Neuronal stem cell (in vitro differentiated cells): ENCODE data around the gene CAD.

Source experiments
- DNase-seq: peaks from one replicate; pipeline ENCODE4 v3.0.0-alpha.2; 2013; ENCODE audit warnings: low spot score
- H2AFZ ChIP-seq: one replicate; pipeline ENCODE4 v1.6.1; 2013; ENCODE audit warnings: mild to moderate bottlenecking, low read length, inconsistent platforms
- H2AK5ac ChIP-seq: 2 replicates; pipeline ENCODE4 v1.6.1; 2013; ENCODE audit warnings: low read depth, mild to moderate bottlenecking, inconsistent platforms, low read length, moderate library complexity, mixed read lengths
- H2BK120ac ChIP-seq: 2 replicates; pipeline ENCODE4 v1.6.1; 2013; ENCODE audit warnings: low read depth, mild to moderate bottlenecking, inconsistent platforms, low read length, moderate library complexity, mixed read lengths
- H2BK12ac ChIP-seq: one replicate; pipeline ENCODE4 v1.6.1; 2013; ENCODE audit warnings: low read length, inconsistent platforms
- H2BK15ac ChIP-seq: 2 replicates; pipeline ENCODE4 v1.6.1; 2013; ENCODE audit warnings: mild to moderate bottlenecking, low read length, inconsistent platforms, mixed read lengths
- H2BK5ac ChIP-seq: one replicate; pipeline ENCODE4 v1.6.1; 2013; ENCODE audit warnings: inconsistent platforms, mild to moderate bottlenecking, low read length, moderate library complexity
- H3K14ac ChIP-seq: one replicate; pipeline ENCODE4 v1.6.1; 2013; ENCODE audit warnings: low read length, inconsistent platforms
- H3K18ac ChIP-seq: 2 replicates; pipeline ENCODE4 v1.6.1; 2013; ENCODE audit warnings: low read length, inconsistent platforms
- H3K23ac ChIP-seq: 2 replicates; pipeline ENCODE4 v1.6.1; 2013; ENCODE audit warnings: low read depth, mild to moderate bottlenecking, mixed read lengths, low read length, inconsistent platforms; ENCODE audit not compliant: poor library complexity
- H3K27ac ChIP-seq: replicated peaks from 3 replicates; pipeline ENCODE4 v1.5.1; 2013; ENCODE audit warnings: low read length, inconsistent platforms
- H3K27me3 ChIP-seq, 3 experiments: 2 replicates each; pipeline ENCODE4 v1.6.1; 2013; ENCODE audit warnings: low read length in 3 of 3, mild to moderate bottlenecking in 2 of 3, inconsistent platforms in 1 of 3, low read depth in 1 of 3, mixed read lengths in 1 of 3, moderate library complexity in 1 of 3; ENCODE audit not compliant: control insufficient read depth in 3 of 3, insufficient read depth in 3 of 3
- H3K36me3 ChIP-seq, 2 donors: replicated peaks in 1 of 2; 2 replicates each; pipeline ENCODE4 v1.6.1; 2013; ENCODE audit warnings: low read length in 2 of 2; ENCODE audit not compliant: control insufficient read depth in 2 of 2, insufficient read depth in 2 of 2
- H3K4ac ChIP-seq: 2 replicates; pipeline ENCODE4 v1.6.1; 2013; ENCODE audit warnings: inconsistent platforms, mild to moderate bottlenecking, low read length, moderate library complexity
- H3K4me1 ChIP-seq, 2 donors: 1 replicate in 1 of 2; 2 replicates in 1 of 2; pipeline ENCODE4 v1.6.1; 2013; ENCODE audit warnings: low read length in 2 of 2, low read depth in 1 of 2; ENCODE audit not compliant: control insufficient read depth in 2 of 2, insufficient read depth in 1 of 2
- H3K4me2 ChIP-seq: one replicate; pipeline ENCODE4 v1.6.1; 2013; ENCODE audit warnings: mild to moderate bottlenecking, low read length, inconsistent platforms; ENCODE audit not compliant: insufficient read depth, poor library complexity, severe bottlenecking
- H3K4me3 ChIP-seq, 2 donors: 2 replicates each; pipeline ENCODE4 v1.5.1; 2013; ENCODE audit warnings: low read length in 2 of 2, mild to moderate bottlenecking in 2 of 2, inconsistent platforms in 1 of 2, moderate library complexity in 1 of 2
- H3K79me1 ChIP-seq: one replicate; pipeline ENCODE4 v1.6.1; 2013; ENCODE audit warnings: low read depth, mild to moderate bottlenecking, inconsistent platforms, low read length, moderate library complexity
- H3K9ac ChIP-seq: one replicate; pipeline ENCODE4 v1.6.1; 2013; ENCODE audit warnings: mild to moderate bottlenecking, low read depth, low read length, inconsistent platforms; ENCODE audit not compliant: poor library complexity
- H3K9me3 ChIP-seq, 2 donors: replicated peaks in 1 of 2; 2 replicates each; pipeline versions ENCODE3 to v1.6.1; 2013; ENCODE audit warnings: low read length in 2 of 2, mild to moderate bottlenecking in 2 of 2, inconsistent platforms in 1 of 2, low read depth in 1 of 2, mixed read lengths in 1 of 2, moderate library complexity in 1 of 2; ENCODE audit not compliant: control insufficient read depth in 2 of 2, insufficient read depth in 1 of 2
- H4K8ac ChIP-seq: one replicate; pipeline ENCODE4 v1.6.1; 2013; ENCODE audit warnings: low read depth, mild to moderate bottlenecking, inconsistent platforms, low read length, moderate library complexity
- H4K91ac ChIP-seq: one replicate; pipeline ENCODE4 v1.6.1; 2013; ENCODE audit warnings: low read length, low read depth, mild to moderate bottlenecking, inconsistent platforms; ENCODE audit not compliant: poor library complexity
- WGBS, 2 donors: extraction: QIAGEN DNeasy Blood & Tissue Kit; methylation state at CpG; one replicate each; pipeline ENCODE4 v1.1.7; 2013; ENCODE audit warnings: missing lambda C conversion rate in 2 of 2, mixed read lengths in 1 of 2; ENCODE audit not compliant: insufficient read length in 2 of 2, insufficient replicate concordance in 1 of 2; ENCODE audit errors: extremely low coverage in 2 of 2; 5-methylcytosine and 5-hydroxymethylcytosine counted together

Gene CAD

DNA sequence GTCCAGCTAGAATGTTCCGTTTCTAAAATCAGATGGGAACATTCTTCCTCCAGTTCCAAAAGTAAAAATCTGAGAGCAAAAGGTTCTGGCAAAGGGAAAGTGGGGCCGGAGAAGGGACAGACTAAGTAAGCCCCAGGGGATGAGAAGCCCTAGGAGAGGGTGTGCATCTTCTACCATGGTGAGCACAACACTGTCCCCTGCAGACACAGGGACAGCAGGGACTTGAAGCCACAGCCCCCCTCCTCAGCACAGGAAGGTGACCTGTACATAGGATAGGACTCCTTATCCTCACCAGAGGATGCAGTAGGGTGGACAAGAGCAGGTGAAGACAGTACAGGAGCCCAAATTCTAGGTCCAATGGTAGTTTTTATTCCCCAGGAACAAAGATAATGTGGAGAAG lies 17.9 kb upstream of the CAD start:
- no peak overlapping the region for H3K27ac ChIP-seq
- no peak overlapping the region for H3K4ac ChIP-seq
- no peaks in the 10 kb centered on the region for H3K27me3 ChIP-seq
- no peak overlapping the region for H4K91ac ChIP-seq
- DNase-seq, result no peak
- H3K79me1 ChIP-seq, result no peaks in the 10 kb centered on the region
- no peak overlapping the region for H2BK12ac ChIP-seq
- no peak overlapping the region for H2BK120ac ChIP-seq
- H3K18ac ChIP-seq, result no peak overlapping the region
- H2AFZ ChIP-seq, result no peak overlapping the region
- H4K8ac ChIP-seq, result no peak overlapping the region
- no peak overlapping the region for H3K9ac ChIP-seq
- no peaks in the 10 kb centered on the region for H3K4me1 ChIP-seq
- H3K9me3 ChIP-seq, result peaks cover 0 to 3% of the 10 kb centered on the region in 2 donors
- no peak overlapping the region for H3K23ac ChIP-seq
- no CpG with 5 or more reads among the region's 2 CpGs for WGBS, 2 donors
- H3K4me3 ChIP-seq, result no peak overlapping the region
- H3K4me2 ChIP-seq, result no peak overlapping the region
- peaks cover 30 to 49% of the 10 kb centered on the region in 2 donors for H3K36me3 ChIP-seq
- no peak overlapping the region for H3K14ac ChIP-seq
- H2AK5ac ChIP-seq, result no peak overlapping the region
- no peak overlapping the region for H2BK15ac ChIP-seq
- H2BK5ac ChIP-seq, result no peak overlapping the region

DNA sequence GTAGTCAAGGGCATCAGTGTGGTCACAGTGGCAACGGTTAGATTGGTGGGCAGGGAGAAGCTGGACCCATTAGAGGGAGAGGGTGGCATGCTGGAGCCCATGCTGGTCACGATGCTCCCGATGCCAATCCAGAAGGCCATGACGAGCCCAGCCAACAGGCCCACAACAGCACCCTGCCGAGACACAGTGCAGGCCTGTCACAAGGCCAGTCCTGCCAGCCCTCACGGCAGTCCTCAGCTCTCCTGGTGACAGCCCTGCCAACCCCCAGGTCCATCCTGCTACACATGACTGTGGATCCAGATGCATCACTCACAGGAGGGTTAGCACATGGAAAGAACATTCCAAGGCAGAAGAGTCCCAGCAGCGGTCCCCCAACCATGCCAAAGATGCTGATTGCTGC lies 15.5 kb upstream of the CAD start:
- no peak overlapping the region for H3K27ac ChIP-seq
- WGBS, 2 donors, result no CpG with 5 or more reads among the region's 7 CpGs
- H3K9ac ChIP-seq, result no peak overlapping the region
- H3K23ac ChIP-seq, result no peak overlapping the region
- no peak overlapping the region for H2AFZ ChIP-seq
- H4K91ac ChIP-seq, result no peak overlapping the region
- no peak for DNase-seq
- H2BK5ac ChIP-seq, result peak overlapping the region; percentile 22
- H3K14ac ChIP-seq, result no peak overlapping the region
- no peak overlapping the region for H2AK5ac ChIP-seq
- no peaks in the 10 kb centered on the region for H3K4me1 ChIP-seq
- no peak overlapping the region for H2BK120ac ChIP-seq
- H3K36me3 ChIP-seq, result peaks cover 52 to 74% of the 10 kb centered on the region in 2 donors
- H3K79me1 ChIP-seq, result no peaks in the 10 kb centered on the region
- H4K8ac ChIP-seq, result no peak overlapping the region
- H2BK15ac ChIP-seq, result no peak overlapping the region
- H3K4me3 ChIP-seq, result no peak overlapping the region
- no peak overlapping the region for H3K4me2 ChIP-seq
- peaks cover 0 to 3% of the 10 kb centered on the region in 2 donors for H3K9me3 ChIP-seq
- no peak overlapping the region for H3K18ac ChIP-seq
- H3K4ac ChIP-seq, result no peak overlapping the region
- H3K27me3 ChIP-seq, result no peaks in the 10 kb centered on the region
- no peak overlapping the region for H2BK12ac ChIP-seq

DNA sequence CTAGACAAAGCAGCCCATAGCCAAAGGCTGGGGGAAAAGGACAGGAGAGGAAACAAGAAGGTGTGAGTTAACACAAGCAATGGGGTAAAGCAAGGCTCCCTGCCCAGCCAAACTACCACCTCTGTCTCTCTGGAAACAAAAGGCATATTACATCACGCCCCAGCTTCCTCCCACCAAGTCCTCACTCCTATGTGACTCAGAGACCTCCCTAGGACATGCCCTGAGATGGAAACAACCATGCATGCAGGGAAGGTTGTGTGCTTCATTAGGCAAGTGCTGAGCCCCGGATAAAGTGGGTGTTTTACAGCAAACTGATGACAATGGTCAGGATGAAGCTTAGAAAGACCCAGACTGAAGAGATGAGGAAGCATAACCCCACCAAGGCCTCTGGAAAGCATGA lies 14.3 kb upstream of the CAD start:
- H2AFZ ChIP-seq, result no peak overlapping the region
- no peak overlapping the region for H4K8ac ChIP-seq
- H2BK12ac ChIP-seq, result no peak overlapping the region
- H3K4me1 ChIP-seq, result no peaks in the 10 kb centered on the region
- no peak overlapping the region for H3K9ac ChIP-seq
- H3K14ac ChIP-seq, result no peak overlapping the region
- peaks cover 63 to 85% of the 10 kb centered on the region in 2 donors for H3K36me3 ChIP-seq
- WGBS, 2 donors, result no CpG with 5 or more reads among the region's 2 CpGs
- H2BK120ac ChIP-seq, result no peak overlapping the region
- H3K4me3 ChIP-seq, result no peak overlapping the region
- H3K4ac ChIP-seq, result no peak overlapping the region
- no peak overlapping the region for H2BK5ac ChIP-seq
- H3K23ac ChIP-seq, result no peak overlapping the region
- H3K27me3 ChIP-seq, result no peaks in the 10 kb centered on the region
- DNase-seq, result no peak
- peaks cover 8% of the 10 kb centered on the region for H3K79me1 ChIP-seq
- H3K9me3 ChIP-seq, result peaks cover 0 to 3% of the 10 kb centered on the region in 2 donors
- no peak overlapping the region for H3K27ac ChIP-seq
- H2BK15ac ChIP-seq, result no peak overlapping the region
- no peak overlapping the region for H2AK5ac ChIP-seq
- no peak overlapping the region for H3K18ac ChIP-seq
- no peak overlapping the region for H4K91ac ChIP-seq
- no peak overlapping the region for H3K4me2 ChIP-seq

DNA sequence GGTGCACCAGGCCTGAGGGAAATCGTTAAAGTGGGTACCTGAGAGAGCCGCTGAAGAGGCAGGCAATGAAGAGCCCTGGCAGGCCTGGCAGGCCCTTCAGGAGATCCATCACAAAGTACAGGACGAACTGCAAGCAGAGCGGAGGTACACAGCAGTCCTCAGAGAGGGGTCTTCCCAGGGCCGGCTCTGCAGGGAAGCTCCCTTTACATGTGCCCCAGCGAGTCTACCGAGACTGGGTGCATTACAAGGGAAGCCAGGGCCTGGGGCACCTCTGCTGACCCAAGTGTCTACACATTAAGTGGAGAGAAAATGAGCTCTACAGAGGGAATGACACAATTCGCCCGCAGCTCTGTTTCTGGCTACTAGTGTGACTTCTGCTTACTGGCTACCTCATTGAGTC lies 13.4 kb upstream of the CAD start:
- no peak overlapping the region for H2BK5ac ChIP-seq
- no peak overlapping the region for H3K4me3 ChIP-seq
- no peak overlapping the region for H2BK15ac ChIP-seq
- no CpG with 5 or more reads among the region's 9 CpGs for WGBS, 2 donors
- H3K14ac ChIP-seq, result no peak overlapping the region
- no peak overlapping the region for H3K4me2 ChIP-seq
- H2BK120ac ChIP-seq, result no peak overlapping the region
- no peak overlapping the region for H3K27ac ChIP-seq
- no peak overlapping the region for H2AFZ ChIP-seq
- H3K36me3 ChIP-seq, result peaks cover 62 to 94% of the 10 kb centered on the region in 2 donors
- no peaks in the 10 kb centered on the region for H3K4me1 ChIP-seq
- H4K91ac ChIP-seq, result no peak overlapping the region
- H3K9me3 ChIP-seq, result peaks cover 0 to 3% of the 10 kb centered on the region in 2 donors
- H3K23ac ChIP-seq, result no peak overlapping the region
- no peak overlapping the region for H4K8ac ChIP-seq
- no peak overlapping the region for H2BK12ac ChIP-seq
- no peak overlapping the region for H3K9ac ChIP-seq
- no peaks in the 10 kb centered on the region for H3K27me3 ChIP-seq
- DNase-seq, result no peak
- no peak overlapping the region for H2AK5ac ChIP-seq
- peaks cover 8% of the 10 kb centered on the region for H3K79me1 ChIP-seq
- no peak overlapping the region for H3K4ac ChIP-seq
- H3K18ac ChIP-seq, result no peak overlapping the region
